ENCODE results near the gene NUP133. TPM values are rescaled to one million over a fixed set of nuclear protein-coding genes. Genes with fewer than 3 reads are reported as not detected.

NUP133 gene
- total and polyA plus RNA-seq, 10 of the 15 experiments (the other 5 are each of a cell fraction or from before 2014, with no cell fraction given) = 10.9 to 45.4 (median 29.2) TPM

GRCh38 chr1:229448845-229449244 lies 59.3 kb downstream of the NUP133 start (continued):
- TF ChIP-seq CBX5 (IDR thresholded peaks at IDR 0.05; ENCODE audit: low read depth) (no peak), CEBPB (IDR thresholded peaks at IDR 0.05; ENCODE audit: borderline replicate concordance in 1 of 2, low read depth in 2 of 2, low read length in 2 of 2) (no peak), BACH1 (IDR thresholded peaks at IDR 0.05; ENCODE audit: borderline replicate concordance) (no peak), ZNF217 (IDR thresholded peaks at IDR 0.05) (no peak), RELA (IDR thresholded peaks at IDR 0.05; ENCODE audit: borderline replicate concordance, partially characterized antibody) (no peak), NFYA (IDR thresholded peaks at IDR 0.05; ENCODE audit: borderline replicate concordance, low read depth, low read length) (no peak), FOXM1 (IDR thresholded peaks at IDR 0.05; ENCODE audit: low read depth, low read length) (no peak), ZNF622 (IDR thresholded peaks at IDR 0.05) (no peak), NR2F1 (conservative IDR thresholded peaks at IDR 0.05) (no peak)

- Histone ChIP-seq H3K4me3 (no peak overlapping the region), H3K36me3 (ENCODE audit: control insufficient read depth in 2 of 2, insufficient read depth in 2 of 2, low read length in 1 of 2) (peaks cover 0 to 7% of the 10 kb centered on the region in 2 experiments; a peak in 3 of 4 replicates), H3K4me1 (ENCODE audit: control insufficient read depth, insufficient read depth, low read length) (no peaks in the 10 kb centered on the region), H3K4me2 (ENCODE audit: control insufficient read depth, insufficient read depth) (no peak overlapping the region), H2AFZ (ENCODE audit: control insufficient read depth, low read depth, low read length) (no peak overlapping the region), H3K79me2 (ENCODE audit: control insufficient read depth, insufficient read depth, low read length) (no peaks in the 10 kb centered on the region), H3K27me3 (replicated peaks in 1 of 2; ENCODE audit: control insufficient read depth in 2 of 2, insufficient read depth in 2 of 2, low read length in 1 of 2) (no peaks in the 10 kb centered on the region), H3K9ac (ENCODE audit: control insufficient read depth, insufficient read depth, low read length) (no peak overlapping the region), H3K27ac (ENCODE audit: control insufficient read depth, insufficient read depth) (no peak overlapping the region), H4K20me1 (ENCODE audit: control insufficient read depth, insufficient read depth) (no peaks in the 10 kb centered on the region), H3K9me3 (replicated peaks; ENCODE audit: control insufficient read depth, insufficient read depth, low read length) (no peaks in the 10 kb centered on the region)
- WGBS (ENCODE audit: insufficient coverage, insufficient replicate concordance, low lambda C conversion rate, missing lambda C conversion rate) = 99% methylated on average over 7 of the region's 7 CpGs
- in situ Hi-C loops (cut with MboI) = no loop called here
- POLR2A ChIA-PET = no interaction called here
- FAIRE-seq (no peak), ATAC-seq (no peak), DNase-seq (ENCODE audit: low read depth, low spot score) (no peak)
- intact Hi-C loops (cut with micrococcal nuclease; ENCODE audit: unreplicated experiment) = no loop called here
- no TSS peak for BruUV-seq (replicated peaks)
- CTCF ChIA-PET = interaction anchor here (0.6 to 1.7 kb wide), 2 partner anchors 34 to 43 kb away, joined by 4 to 6 read pairs; no protein-coding TSS in a partner anchor
- RAD21 ChIA-PET (ENCODE audit: unreplicated experiment) = no interaction called here
- SMC1A ChIA-PET (ENCODE audit: uncharacterized antibody, unreplicated experiment) = no interaction called here
- TF ChIP-seq FOXM1 (IDR thresholded peaks at IDR 0.05; ENCODE audit: low read depth, low read length) (no peak), SMARCA5 (IDR thresholded peaks at IDR 0.05) (no peak), KLF5 (IDR thresholded peaks at IDR 0.05; ENCODE audit: partially characterized antibody) (no peak), NR2C2 (IDR thresholded peaks at IDR 0.05; ENCODE audit: borderline replicate concordance, control insufficient read depth, insufficient read length, low read depth) (no peak), E2F4 (IDR thresholded peaks at IDR 0.05; ENCODE audit: low read depth, low read length) (no peak), MXI1 (IDR thresholded peaks at IDR 0.05; ENCODE audit: low read depth, low read length) (no peak), ZBTB40 (IDR thresholded peaks at IDR 0.05; ENCODE audit: borderline replicate concordance) (no peak), ZNF217 (IDR thresholded peaks at IDR 0.05) (no peak), POLR2AphosphoS2 (IDR thresholded peaks at IDR 0.05; ENCODE audit: low read depth, low read length) (no peak), RB1 (IDR thresholded peaks at IDR 0.05; ENCODE audit: borderline replicate concordance) (no peak), ATF7 (IDR thresholded peaks at IDR 0.05; ENCODE audit: low read depth) (no peak), SMAD1 (IDR thresholded peaks at IDR 0.05; ENCODE audit: low read depth, partially characterized antibody) (no peak), MAX (IDR thresholded peaks at IDR 0.05; ENCODE audit: low read depth, low read length) (no peak)
These were observed 59.8 kb downstream of the NUP133 start for GRCh38 chr1:229448354-229448753.
